GM18517 (cell line): ENCODE data around the gene HEMK1.
A peak's percentile ranks its signal among the peaks of the same experiment; 100 is the strongest.

Experiments used
- ATAC-seq: cut with Tn5 transposase; IDR thresholded peaks from one replicate; pipeline ENCODE4 v1.9.1; 2021; ENCODE audit warnings: mild to moderate bottlenecking, moderate library complexity; ENCODE audit not compliant: unreplicated experiment

HEMK1 gene

DNA sequence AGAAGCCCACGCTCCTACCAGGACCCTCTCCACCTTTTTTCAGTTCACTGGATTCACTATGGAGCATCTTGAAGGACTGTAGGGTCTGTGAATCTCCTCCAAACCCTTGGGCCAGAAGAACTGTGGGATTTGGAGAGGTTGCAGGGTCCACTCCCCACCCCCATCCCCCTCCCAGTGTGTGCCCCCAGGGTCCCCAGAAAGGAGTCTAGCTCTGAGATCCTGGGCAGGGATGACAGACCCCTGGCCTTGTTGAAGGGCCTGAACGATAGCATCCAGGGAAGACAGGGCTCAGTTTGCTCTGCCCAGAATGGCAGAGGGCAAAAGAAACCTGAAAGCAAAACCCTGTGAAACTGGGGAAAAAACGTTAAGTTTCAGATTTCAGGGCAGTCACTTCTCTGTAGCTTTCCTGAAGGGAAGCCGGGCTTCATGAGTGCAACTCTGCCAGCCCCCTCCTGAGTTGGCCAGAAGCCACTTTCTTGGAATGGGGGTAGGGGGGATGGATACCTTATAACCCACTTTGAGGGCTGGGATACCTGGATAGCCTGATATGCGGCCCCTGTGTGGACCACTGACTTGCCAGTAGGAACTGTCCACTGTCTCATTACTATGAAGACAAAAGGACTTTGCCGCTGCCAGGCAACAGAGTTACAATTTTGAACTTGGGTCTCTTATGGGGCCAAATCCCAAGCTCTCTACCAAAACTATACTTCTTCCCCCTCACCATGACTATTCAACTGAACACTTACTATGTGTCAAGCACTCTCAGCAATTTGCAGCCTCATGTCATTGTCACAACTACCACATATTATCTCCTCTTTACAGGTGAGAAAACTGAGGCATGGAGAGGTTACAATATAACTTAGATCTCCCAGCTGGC, 43.9 kb downstream of the HEMK1 start:
- ATAC-seq, result no peak

DNA sequence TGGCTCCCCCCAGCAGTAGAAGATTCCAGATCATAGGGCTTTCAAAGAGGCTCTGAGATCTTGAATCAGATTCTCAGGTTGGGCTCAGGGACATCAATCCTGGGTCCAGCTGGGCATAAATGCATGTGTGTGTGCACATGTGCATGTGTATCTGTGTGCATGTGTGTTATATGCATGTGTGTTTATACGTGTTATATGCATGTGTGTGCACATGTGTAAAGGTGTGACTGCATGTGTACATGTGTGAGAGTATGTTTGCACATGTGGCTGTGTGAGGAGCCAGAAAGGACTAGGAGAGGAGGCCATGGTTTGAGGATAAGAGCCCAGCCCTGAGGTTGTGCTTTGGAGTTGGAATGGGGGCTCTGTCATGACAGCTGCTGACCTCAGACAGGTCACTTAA, 45.9 kb downstream of the HEMK1 start:
- ATAC-seq, result no peak

DNA sequence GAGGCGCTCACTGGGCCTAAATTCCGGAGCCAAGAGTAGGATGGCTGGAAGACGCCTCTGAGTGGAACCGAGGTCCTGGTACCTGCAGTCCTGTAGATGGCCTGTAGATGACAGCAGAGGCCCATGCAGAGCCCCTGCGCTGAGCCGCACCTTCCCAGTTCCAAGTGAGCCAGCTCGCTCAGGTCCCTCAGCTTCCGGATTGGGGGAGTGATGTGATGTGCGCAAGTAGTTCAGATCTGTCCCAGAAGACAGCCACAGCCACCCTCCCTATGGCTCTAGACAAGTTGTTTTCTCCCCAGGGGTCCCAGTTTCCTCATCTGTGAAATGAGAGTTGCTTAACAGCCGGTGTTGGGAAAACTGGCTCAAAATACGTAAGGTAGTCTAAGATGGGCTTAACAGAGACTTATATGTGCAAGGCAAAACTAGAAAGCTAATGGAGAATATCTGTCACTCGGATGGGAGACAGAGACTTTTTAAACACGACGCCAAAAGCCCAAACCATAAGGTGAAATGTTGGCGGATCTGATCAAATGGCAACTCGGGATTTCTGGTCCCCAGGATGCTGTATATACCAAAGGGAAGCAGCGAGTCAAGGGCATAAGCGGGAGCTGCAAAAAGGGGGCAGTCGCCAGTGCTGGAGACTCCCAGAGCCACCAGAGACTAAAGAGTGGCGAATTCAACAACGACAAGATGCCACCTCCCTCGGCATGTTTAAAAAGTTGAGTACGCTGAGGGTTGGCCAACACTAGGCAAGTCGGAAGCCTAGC, 46.9 kb downstream of the HEMK1 start:
- no peak for ATAC-seq

DNA sequence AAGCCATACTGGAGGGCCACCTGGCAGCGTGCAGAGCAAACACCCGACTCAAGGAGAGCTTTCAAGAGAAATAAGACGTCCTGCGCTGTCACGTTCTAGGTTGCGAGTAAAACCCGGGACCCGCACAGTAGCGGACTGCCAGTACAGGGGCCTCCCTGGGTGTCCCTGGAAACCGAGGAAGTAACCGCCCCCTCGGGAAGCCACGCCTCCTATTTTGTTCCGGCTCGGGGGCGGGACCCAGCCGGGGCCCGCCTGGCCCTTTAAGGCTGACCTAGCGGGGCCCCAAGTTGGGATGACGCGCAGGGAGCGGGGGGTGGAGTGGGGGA, 47.4 kb downstream of the HEMK1 start:
- ATAC-seq, result peak; percentile 49

DNA sequence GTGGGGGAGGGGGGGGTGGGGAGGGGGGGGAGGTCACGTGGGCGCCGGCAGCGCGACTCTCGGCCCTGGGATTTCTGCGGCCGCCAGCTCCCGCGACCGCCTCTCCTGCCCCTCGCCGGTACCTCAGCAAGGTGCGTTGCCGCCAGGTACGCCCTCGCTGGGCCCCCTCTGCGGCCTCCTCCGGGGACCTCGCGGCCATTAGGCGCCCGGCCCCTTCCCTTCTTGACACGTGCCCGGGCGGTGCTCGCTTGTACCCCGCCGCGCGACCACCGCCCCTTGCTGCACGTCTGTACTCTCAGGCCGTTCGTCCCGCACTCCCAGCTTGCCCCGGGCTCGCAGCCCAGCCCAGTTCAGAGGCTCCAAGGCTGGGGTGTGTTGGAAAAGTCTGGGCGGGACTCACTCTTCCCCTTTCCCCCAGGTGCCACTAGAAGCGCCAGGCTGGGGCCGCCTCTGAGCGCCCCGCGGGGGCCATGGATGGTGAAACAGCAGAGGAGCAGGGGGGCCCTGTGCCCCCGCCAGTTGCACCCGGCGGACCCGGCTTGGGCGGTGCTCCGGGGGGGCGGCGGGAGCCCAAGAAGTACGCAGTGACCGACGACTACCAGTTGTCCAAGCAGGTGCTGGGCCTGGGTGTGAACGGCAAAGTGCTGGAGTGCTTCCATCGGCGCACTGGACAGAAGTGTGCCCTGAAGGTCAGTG, 47.9 kb downstream of the HEMK1 start, which contains the start of gene MAPKAPK3:
Gene MAPKAPK3 (plus strand): TSS at position 56 of the 696 bp plus-strand sequence. CDS start 415 bp downstream, at position 471.
- ATAC-seq, result no peak

DNA sequence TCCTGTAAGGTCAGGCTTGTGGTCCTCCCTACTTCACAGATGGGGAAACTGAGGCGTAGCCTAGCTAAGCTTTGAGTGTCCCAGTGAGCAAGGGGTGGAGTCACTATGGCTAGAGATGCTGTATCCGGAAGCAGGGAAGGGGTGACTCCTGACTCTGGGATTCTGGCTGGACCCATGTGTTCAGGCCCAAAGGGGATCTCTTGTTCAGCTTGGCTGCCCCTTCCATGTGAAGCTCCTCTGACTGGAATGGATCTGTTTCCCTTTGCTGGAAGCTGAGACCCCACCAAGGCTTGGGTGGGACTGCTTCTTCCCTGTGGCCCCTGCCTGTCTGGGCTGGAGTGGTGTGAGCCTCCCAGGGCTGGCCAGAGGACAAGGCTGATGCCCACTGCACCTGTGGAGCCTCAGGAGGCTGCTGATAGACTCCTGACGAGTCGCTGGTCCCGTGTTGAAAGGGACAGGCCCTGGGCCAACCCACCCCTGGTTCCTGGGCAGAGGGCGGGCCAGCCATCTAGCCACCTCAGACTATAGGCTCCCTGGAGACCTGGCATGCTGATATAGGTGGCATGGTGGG, 48.7 kb downstream of the HEMK1 start:
- no peak for ATAC-seq

DNA sequence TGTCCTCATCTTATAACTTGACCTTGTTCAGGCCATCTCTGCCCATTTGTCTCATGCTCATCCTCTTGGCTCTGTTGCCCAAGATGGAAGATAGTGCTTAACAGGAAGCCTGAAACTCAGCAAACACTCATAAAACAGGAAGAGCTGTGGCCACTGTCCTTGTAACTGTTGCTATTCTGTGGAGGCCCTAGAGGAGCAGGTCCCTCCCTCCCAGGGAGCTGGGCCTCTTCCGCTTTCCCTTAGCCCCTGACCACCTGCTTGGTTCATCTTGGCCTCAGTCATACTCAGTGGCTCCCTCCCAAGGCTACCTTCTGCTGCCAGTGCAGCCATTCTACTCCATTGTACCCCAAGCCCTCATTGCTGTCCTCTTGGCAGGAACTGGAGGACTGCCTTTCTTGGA, 51.1 kb downstream of the HEMK1 start:
- no peak for ATAC-seq

DNA sequence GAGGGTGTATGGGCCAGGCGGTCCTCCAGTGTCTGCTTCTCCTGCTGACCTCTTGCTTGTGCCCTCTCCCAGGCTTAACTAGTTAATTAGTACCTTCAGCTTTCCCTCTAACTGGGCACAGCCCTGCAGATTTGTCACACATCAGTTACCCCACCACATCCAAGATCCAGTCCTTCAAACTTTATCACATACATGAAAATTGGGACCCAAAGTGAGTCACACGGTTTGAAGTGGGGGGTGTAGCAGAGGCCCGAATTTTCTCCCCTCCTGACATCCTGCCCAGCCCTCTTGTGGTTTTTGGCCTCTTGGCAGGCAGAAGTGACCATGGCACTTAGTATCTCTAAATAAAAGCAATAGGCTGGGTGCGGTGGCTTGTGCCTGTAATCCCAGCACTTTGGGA, 51.5 kb downstream of the HEMK1 start:
- no peak for ATAC-seq

DNA sequence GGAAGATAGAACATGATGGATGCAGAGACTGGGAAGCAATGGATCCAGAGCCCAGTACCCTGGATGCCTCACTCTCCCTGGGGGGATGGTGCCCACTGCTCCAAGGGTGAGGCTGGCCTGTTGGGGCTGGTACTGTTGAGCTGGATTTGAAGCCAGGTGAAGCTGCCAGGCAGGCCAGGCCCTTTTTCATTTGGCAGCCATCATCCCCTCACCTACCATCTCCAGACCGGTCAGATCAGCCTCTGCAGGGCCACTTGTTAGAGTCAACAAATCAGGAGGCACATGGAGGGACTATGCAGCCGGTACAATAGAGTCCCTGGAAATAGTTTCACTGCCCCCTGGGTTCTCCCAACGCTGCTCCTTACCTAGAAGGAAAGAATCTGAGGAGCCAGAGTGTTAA, 53.6 kb downstream of the HEMK1 start:
- ATAC-seq, result no peak

DNA sequence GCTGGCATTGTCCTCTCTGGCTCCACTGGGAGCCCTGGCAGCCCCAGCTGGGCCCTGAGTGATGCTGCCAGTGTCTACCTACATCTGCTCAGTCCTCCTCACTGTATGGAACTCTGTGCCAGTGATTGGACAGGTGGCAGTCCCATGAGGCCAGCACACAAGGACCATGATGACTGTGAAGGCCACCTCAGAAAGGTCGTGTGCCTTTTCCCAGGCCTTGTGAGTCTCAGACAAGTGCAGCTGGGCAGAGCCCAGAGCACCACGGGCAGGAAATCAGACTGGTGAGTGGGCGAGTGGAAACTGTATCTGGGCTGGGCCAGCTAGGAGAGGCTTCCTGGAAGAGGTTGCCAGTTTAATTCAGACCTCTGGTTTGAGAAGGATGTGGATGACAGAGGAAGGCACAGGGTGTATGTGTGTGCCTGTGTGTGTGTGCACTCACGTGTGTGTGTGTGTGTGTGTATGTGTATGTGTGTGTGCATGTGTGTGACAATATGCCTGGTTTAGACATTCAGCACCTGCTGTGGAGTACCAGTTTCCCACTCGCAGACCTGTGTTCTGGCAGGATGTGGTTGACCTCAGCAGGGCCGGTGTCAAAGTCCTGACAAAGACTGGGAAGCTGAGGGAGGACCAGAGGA, 54.6 kb downstream of the HEMK1 start:
- ATAC-seq, result no peak

DNA sequence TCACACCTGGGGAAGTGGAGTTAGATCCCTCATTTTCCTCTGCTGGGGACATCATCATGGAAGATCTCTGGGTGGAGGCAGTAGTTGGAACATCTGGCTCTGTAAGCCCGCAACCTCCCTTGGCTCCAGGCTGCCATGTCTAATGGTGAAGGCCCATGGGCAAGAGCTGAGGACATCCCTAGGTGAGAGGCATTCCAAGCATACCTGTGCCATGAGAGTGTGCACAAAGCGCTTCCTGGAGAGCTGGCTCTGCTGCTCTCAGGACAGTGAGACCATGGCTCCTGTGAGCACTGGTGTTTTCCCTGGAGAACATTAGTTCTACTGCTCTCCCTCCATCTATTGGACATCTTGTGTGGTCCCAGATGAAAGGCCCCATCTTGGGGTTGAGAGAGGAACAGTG, 55.3 kb downstream of the HEMK1 start:
- ATAC-seq, result no peak

DNA sequence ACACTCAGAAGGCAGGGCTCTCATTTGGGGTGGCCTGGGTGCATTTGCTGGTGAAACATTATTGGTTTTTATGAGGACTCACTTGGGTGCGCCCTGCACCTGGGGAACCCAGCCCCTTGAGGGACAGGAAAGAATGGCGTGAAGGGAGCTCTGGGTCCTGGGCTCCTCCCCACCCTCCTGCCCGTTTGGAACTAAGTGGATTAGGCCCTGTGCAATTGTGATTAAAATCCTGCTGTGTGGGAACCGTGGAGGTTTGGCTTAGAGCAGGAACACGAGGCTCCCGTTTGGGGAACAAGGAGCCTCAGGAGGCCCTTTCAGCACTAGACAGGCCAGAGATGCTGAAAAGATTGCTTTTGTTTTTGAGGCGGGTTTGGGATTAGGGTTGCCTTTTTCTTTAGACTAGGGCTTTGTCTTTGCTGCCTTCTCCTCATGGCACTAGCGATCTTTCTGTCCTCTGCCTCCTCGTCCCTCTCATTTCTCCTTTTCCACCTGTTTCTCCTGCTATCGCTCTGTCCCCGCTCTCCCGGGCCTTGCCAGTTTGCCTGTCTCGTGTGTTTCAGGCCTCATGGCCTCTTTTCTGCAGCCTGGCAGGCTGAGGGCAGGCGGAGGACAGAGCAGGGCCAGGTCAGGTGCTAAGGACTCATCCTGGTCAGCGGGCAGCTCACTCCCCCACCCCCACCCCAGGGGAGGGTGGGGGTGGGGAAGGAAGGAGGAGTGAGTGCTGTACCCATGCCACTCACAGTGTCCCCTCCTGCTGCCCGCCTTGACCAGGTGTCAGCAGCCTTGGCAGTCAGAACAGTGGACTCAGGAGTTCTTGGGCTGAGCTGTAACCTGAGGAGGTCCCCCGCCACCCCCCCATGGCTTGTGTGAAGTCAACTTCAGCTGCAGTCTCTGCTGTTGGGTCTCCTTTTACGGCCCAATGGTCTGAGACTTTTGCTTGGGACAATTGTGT, 56.2 kb downstream of the HEMK1 start:
- ATAC-seq, result no peak

DNA sequence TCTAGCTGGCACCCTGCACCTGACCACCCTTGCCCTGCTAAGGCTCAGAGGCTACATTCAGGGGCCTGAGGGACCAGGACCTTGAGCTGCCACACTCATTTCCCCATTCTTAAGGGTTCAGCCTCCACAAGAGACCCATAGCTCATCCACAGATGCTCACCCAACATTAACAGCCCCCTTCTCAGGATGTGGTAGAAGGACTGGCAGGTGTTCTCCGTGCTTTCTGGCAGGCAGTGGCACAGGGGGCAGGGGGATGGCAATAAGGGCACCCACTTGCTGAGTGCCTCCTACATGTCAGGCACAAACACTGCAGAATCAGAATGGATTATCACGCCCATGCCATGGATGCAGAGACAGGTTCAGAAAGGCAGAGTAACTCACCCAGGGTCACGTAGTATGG, 57.1 kb downstream of the HEMK1 start:
- no peak for ATAC-seq

DNA sequence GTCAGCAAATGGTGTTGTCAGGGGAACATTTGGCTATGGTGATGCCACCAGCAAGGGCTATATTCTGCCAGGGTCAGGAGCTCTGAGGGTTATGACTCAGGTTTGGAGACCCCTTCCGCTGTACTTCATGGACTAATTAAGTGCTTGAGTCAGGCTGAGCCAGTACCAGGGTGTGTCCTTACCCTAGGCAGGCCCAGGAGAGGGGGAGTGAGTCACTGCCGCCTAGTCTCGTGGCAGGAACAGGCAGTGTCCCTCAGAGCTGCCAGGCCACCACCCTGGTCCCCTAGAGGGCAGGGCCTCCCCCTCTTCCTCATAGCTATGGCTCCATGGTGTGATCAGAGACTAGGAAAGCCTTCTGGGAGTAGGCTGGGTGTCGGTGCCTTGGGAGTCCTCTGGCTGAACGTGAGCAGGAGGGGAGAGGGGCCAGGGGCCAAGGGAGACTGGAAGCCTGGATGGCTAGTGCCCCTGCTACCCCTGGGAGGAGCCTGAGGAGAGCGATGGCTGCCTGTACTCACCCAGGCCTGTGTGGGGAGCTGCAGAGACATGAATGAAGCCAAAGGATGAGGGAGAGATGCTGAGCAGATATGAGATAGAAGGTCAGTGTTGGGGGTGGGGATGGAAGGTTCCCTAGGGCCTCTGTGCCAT, 58.2 kb downstream of the HEMK1 start:
- no peak for ATAC-seq

DNA sequence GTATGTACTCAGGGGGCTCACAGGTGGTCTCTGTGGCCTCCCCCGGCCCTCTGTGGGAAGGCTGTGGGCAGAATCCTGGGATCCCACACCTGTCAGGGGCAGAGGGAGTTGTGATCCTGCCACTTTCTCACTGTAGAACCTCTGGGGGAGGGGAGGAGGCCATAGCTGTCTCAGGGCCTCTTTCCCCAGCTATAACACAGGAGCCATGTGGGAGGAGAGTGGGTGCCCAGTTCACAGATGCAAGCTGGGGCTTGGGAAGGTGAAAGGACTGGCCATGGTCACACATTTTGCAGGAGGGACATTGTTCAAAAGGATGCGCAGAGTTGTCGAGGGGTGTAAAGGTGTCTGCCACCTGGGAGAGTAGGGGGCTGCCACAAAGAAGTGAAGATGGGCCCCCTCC, 59.3 kb downstream of the HEMK1 start:
- ATAC-seq, result no peak

DNA sequence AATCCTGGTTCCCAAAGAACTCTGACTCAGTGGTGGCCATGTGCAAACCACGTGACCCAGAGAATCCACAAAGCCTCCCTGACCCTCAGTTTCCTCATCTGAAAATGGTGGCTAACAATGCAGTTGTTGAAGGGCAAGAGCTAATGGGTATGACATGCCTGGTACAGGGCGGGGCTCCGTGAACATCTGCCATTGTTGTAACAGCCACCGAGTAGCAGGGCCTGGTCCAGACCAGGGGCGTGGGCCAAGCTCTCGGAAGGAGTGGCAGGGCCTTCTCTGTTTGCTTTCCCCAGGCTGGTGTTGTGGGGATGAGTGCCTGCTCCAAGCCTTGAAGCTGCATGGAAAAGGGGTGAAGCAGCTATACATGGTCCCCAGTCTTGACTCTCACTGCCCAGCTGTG, 61.1 kb downstream of the HEMK1 start:
- no peak for ATAC-seq

DNA sequence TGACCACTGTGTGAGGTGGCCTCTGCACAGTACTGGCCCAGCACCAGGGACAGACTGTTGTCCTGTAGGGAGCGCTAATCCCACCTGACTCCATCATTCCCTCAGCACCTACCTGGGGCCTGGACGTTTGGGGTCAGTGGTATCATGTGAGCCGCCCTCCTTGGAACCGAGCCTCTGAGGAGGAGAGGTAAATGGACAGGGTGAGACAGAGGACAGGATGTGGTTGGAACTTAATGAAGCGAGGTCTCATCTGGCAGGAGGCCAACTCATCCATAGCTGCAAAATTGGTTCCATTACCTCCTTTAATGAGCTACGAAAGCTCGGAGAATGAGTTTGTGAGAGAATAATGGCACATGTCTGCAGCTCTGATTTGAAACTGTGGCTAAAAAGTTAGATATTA, 61.6 kb downstream of the HEMK1 start:
- ATAC-seq, result no peak

DNA sequence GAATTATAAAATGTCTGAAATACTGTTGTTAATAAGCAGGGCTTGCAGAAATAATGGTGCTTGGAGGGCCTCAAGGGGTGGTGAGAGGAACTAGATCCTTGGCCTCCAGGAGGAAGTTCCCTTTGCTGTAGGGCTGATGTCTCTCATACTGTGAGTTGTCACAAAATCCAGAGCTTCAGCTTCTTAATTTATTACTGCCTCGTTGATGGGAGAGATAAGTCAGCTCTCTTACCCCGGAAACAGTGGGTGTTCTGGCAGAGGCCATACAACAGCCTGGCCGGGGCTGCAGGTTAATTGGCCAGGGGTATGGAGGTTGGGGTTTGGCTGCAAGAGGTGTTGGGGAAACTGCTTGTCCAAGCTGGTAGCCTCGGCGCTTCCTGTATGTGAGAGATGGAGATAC, 63.1 kb downstream of the HEMK1 start:
- no peak for ATAC-seq

DNA sequence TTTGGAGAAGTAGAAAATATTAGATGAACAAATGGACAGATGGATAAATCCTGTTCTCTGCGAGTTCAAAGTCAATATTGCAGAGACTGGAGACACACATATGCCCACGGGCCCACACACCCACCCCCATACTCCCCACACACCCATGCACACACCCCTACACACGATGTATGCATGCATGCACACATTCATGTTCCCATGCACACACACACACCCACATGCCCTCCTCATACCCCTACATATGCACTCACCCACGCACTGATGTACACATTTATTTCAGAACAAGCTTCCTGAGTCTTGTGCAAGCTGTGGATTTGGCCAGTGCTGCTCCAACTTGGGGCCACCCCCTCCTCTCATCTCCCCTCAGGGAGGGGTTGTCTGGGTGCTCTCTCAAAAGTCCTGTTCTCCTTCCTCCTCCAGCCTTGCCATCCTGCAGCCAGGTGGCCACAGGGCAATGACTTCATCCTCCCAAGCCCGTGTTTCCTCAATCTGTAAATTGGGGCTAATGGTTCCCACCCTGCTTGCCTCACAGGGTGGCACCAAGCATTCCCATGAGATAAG, 64.0 kb downstream of the HEMK1 start:
- no peak for ATAC-seq
